ENCODE results near the gene INPPL1.

Gene INPPL1

DNA sequence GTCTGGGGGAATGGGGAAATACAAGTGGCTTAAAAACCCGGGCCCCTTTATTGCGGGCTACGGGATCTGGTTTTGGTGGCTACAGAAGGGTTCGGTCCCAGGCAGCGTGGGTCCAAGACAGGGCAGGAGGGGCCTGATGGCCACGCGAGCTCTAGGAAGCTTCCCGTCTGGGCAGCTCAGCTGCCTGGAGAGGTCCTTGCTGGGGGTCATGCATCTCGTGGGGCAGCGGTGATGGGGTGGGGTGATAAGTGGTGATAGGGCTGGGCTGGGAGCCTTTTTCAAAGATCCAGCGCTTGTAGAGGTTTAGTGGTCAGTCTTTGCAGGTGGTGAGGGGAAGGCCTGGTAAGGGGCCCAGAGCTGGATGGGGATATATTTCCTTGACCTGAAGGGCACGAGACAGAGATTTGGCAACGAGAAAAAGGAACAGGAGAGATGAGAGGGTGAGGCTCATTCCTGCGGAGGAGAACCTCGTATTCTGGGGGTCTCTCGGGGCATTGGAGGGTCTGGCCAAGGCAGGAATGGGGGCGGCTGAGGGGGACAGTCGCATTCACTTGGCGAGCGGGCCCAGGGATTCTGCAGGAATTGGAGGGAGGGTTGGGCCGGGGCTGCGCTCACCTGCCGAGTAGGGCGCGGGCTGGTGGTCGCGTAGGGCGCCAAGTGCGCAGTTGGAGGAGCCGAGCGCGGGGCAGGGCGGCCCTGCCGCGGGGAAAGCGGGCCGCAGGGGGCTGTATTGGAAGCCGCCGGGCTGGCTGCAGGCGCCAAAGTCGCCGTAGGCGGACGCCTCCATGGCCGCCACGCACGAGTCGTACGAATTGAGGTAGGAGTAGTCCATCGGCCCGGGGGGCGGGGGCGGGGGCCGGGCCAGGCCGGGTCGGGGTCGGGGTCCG is 18.8 kb downstream of the INPPL1 start:
- no peak overlapping the region for H3K4me3 ChIP-seq (ENCODE audit: low read depth, low read length)
- TF ChIP-seq, protein P1, sequence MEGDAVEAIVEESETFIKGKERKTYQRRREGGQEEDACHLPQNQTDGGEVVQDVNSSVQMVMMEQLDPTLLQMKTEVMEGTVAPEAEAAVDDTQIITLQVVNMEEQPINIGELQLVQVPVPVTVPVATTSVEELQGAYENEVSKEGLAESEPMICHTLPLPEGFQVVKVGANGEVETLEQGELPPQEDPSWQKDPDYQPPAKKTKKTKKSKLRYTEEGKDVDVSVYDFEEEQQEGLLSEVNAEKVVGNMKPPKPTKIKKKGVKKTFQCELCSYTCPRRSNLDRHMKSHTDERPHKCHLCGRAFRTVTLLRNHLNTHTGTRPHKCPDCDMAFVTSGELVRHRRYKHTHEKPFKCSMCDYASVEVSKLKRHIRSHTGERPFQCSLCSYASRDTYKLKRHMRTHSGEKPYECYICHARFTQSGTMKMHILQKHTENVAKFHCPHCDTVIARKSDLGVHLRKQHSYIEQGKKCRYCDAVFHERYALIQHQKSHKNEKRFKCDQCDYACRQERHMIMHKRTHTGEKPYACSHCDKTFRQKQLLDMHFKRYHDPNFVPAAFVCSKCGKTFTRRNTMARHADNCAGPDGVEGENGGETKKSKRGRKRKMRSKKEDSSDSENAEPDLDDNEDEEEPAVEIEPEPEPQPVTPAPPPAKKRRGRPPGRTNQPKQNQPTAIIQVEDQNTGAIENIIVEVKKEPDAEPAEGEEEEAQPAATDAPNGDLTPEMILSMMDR (IDR thresholded peaks at IDR 0.05; ENCODE audit: low read depth, low read length), result no peak

DNA sequence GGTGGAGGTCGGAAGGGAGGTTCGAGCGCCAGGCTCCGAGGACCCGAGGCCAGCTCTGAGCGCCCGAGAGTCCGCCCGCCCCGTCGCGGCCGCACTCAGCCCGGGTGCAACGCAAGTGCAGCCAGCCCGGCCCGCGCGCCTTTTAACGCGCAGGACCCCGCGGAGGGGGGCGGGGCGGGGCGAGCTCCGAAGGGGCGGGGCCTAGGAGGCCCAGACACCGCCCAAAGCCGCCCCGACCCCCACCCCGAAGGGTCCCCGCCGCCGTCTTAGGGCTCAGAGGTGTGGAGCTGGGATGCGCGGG is 19.4 kb downstream of the INPPL1 start, which contains the start of gene PHOX2A:
Gene PHOX2A (minus strand): TSS at position 117 of the 301 bp plus-strand sequence. CDS start 172 bp downstream, outside the sequence.
- TF ChIP-seq, protein P1 (IDR thresholded peaks at IDR 0.05; ENCODE audit: low read depth, low read length), result no peak
- H3K4me3 ChIP-seq (ENCODE audit: low read depth, low read length), result no peak within 1 kb of the TSS

DNA sequence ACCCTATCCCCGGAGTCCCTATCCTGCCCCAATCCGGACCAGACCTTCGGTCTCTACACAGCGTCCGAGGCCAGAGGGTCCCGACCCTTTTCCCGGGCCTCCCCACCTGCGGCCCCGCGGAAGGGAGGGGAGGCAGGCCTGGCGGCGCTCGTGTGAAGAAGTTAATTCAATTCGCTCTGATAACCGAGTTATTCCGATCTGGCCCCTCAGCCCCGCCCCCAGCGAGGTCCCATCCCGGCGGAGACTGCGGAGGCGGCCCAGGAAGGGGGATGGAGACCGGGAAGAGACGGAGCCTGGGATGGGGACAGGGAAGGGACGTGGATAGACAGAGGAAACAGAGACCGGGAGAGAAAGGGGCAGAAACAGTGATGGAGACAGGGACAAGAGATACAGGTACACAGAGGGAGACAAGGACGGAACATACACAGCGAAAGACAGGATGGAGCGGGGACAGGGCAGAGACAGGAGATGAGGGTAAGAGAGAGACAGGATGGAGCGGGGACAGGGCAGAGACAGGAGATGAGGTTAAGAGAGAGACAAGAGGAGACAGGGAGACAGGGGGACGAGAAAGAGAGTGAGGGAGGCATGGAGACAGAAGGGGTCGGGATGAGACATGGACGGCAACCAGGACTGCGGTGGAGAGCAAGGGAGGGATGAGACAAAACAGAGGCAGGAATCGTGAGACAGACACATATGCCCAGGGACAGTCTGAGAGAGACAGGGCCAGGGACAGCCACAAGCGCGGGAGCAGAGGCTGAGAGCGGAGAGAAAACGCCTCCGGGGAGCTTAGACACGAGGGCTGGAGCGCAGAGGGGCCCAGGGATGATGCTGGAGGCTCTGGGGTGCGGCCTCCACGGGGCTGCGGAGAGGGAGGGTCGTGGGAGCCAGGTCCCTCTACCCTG is 20.0 kb downstream of the INPPL1 start:
- H3K4me3 ChIP-seq (ENCODE audit: low read depth, low read length), result no peak overlapping the region
- TF ChIP-seq, protein P1 (IDR thresholded peaks at IDR 0.05; ENCODE audit: low read depth, low read length), result no peak

DNA sequence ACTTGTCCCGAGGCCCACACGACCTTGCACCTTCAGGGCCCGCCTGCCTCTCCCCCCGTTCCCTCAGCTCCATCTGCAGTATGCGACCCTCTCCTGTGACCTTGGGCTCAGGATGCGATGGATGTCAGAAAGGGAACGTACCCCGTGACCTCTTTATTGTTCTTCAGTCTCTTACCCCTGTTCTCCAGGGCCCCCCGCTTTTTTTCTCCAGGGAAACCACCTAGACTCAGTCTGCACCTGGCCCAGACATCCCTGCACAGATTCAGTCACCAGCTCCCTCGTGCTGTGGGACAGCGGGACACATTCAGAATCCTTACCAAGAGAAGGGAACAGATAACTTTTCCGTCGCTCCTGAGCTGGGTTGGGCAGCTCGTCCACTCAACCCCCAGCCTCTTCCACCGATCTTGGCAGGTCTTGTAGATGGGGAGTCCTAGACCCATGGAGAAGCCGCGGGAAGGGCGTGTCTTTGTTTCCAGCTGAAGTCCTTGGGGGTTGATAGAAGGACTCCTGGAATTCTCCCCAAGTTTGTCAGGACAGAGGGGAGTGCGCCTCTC is 20.8 kb downstream of the INPPL1 start:
- TF ChIP-seq, protein P1 (IDR thresholded peaks at IDR 0.05; ENCODE audit: low read depth, low read length), result no peak
- H3K4me3 ChIP-seq (ENCODE audit: low read depth, low read length), result no peak overlapping the region

DNA sequence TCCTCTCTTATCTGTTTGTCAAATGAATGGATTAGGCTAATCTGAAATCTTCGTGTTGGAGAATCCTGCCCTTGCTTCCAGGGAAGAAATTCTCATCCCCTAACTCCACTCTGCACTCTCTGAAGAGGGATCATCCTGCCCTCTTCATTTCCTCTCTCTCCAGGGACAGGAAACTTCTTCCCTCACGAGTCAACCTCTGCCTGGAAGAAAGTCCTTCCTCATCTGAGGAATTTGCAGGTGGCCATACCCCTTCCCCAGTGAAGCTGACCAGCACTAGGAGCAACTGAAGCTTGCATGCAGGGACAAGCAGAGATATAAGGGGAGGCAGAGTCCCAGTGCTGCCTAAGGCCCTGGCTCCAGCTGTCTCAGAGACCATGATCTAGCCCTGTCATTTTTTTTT is 23.0 kb downstream of the INPPL1 start:
- H3K4me3 ChIP-seq (ENCODE audit: low read depth, low read length), result no peak overlapping the region
- TF ChIP-seq, protein P1 (IDR thresholded peaks at IDR 0.05; ENCODE audit: low read depth, low read length), result no peak

DNA sequence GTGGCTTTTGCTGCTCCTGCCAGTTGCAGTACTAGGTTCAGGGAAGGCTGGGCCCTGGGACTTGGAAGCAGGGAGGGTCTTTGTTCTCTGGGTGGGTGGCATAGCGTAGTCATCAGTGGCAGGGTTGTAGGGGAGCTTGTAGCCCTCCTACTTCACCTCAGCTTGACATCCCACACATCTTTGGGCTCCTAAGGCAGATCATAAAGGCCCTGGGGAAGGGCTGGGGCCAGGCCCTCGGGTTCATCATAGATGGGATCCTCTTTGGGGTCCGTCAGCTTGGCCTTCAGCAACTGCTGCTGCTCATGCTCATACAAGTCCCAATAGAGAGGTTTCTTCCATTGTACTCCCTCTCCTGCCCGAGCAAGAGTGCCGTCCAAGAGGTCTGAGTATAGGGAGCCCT is 25.4 kb downstream of the INPPL1 start:
- TF ChIP-seq, protein P1 (IDR thresholded peaks at IDR 0.05; ENCODE audit: low read depth, low read length), result no peak
- H3K4me3 ChIP-seq (ENCODE audit: low read depth, low read length), result no peak overlapping the region
